Loucy (cell line): ENCODE measurements around the gene UPF1.

Experiments used
- H2AFZ ChIP-seq: fragments of 200-600 bp; sonication (generic); 2 replicates; pipeline ENCODE4 v1.6.0; 2016; ENCODE audit warnings: antibody characterized with exemption, mild to moderate bottlenecking, low read length, moderate library complexity
- H3F3A ChIP-seq: fragments of 200-600 bp; 2 replicates; pipeline ENCODE4 v1.6.0; 2016; ENCODE audit warnings: antibody characterized with exemption, low read depth, mild to moderate bottlenecking
- H3K27me3 ChIP-seq: fragments of 200-600 bp; sonication (generic); 2 replicates; pipeline ENCODE4 v1.6.1; 2014; ENCODE audit warnings: low read length, mild to moderate bottlenecking; ENCODE audit not compliant: insufficient read depth, poor library complexity, severe bottlenecking
- H3K36me3 ChIP-seq: fragments of 200-600 bp; sonication (generic); 2 replicates; pipeline ENCODE4 v1.6.1; 2016; ENCODE audit warnings: low read length; ENCODE audit not compliant: insufficient read depth
- H3K4me1 ChIP-seq: fragments of 200-600 bp; sonication (generic); 2 replicates; pipeline ENCODE4 v1.5.1; 2014; ENCODE audit warnings: low read length, mild to moderate bottlenecking; ENCODE audit not compliant: insufficient read depth, poor library complexity, severe bottlenecking
- H3K4me2 ChIP-seq: fragments of 200-600 bp; sonication (generic); 2 replicates; pipeline ENCODE4 v1.6.0; 2014; ENCODE audit warnings: antibody characterized with exemption, low read length, low read depth, mild to moderate bottlenecking; ENCODE audit not compliant: poor library complexity, severe bottlenecking
- H3K4me3 ChIP-seq: fragments of 200-600 bp; sonication (generic); 2 replicates; pipeline ENCODE4 v1.5.1; 2014; ENCODE audit warnings: low read length, mild to moderate bottlenecking, mixed read lengths; ENCODE audit not compliant: poor library complexity, severe bottlenecking
- H3K79me2 ChIP-seq: fragments of 200-600 bp; sonication (generic); 2 replicates; pipeline ENCODE4 v1.6.1; 2014; ENCODE audit warnings: low read length; ENCODE audit not compliant: insufficient read depth
- H3K9ac ChIP-seq: fragments of 200-600 bp; sonication (generic); 2 replicates; pipeline ENCODE4 v1.6.0; 2014; ENCODE audit warnings: mild to moderate bottlenecking, low read depth, low read length, moderate library complexity; ENCODE audit not compliant: poor library complexity, severe bottlenecking
- H3K9me2 ChIP-seq: fragments of 200-600 bp; sonication (generic); replicated peaks from 2 replicates; pipeline ENCODE4 v1.6.1; 2016; ENCODE audit warnings: low read depth, low read length, mixed read lengths
- H3K9me3 ChIP-seq: fragments of 200-600 bp; sonication (generic); 2 replicates; pipeline ENCODE4 v1.6.1; 2014; ENCODE audit warnings: mild to moderate bottlenecking, antibody characterized with exemption, low read length, low read depth; ENCODE audit not compliant: insufficient read depth
- H4K20me1 ChIP-seq: fragments of 200-600 bp; sonication (generic); 2 replicates; pipeline ENCODE4 v1.6.0; 2014; ENCODE audit warnings: antibody characterized with exemption, low read length, mild to moderate bottlenecking; ENCODE audit not compliant: insufficient read depth, poor library complexity, severe bottlenecking
- CTCF ChIP-seq: fragments of 200-600 bp; sonication (generic); conservative IDR thresholded peaks from 2 replicates; pipeline ENCODE4 v1.5.1; 2014; ENCODE audit warnings: mild to moderate bottlenecking, antibody characterized with exemption, low read length
- EZH2phosphoT487 ChIP-seq: fragments of 200-600 bp; IDR thresholded peaks from 2 replicates; pipeline ENCODE4 v1.6.1; 2018; ENCODE audit warnings: antibody characterized with exemption, mild to moderate bottlenecking, moderate library complexity, borderline replicate concordance

Gene UPF1

GRCh38 chr19:18898081-18898606 is 66.4 kb downstream of the UPF1 start:
- Histone ChIP-seq H3F3A (no peaks in the 10 kb centered on the region), H3K4me3 (no peak overlapping the region), H3K9ac (no peak overlapping the region), H3K4me2 (no peak overlapping the region), H3K9me2 (no peaks in the 10 kb centered on the region), H3K27me3 (no peaks in the 10 kb centered on the region), H3K4me1 (no peaks in the 10 kb centered on the region), H3K9me3 (no peaks in the 10 kb centered on the region), H3K79me2 (no peaks in the 10 kb centered on the region), H4K20me1 (no peaks in the 10 kb centered on the region), H3K36me3 (no peaks in the 10 kb centered on the region), H2AFZ (no peak overlapping the region)
- TF ChIP-seq CTCF (no peak), EZH2phosphoT487 (no peak)

GRCh38 chr19:18898607-18899408 is 67.0 kb downstream of the UPF1 start:
- Histone ChIP-seq H3K36me3 (no peaks in the 10 kb centered on the region), H3F3A (no peaks in the 10 kb centered on the region), H3K9me2 (no peaks in the 10 kb centered on the region), H3K27me3 (no peaks in the 10 kb centered on the region), H3K79me2 (no peaks in the 10 kb centered on the region), H3K4me3 (no peak overlapping the region), H3K4me1 (no peaks in the 10 kb centered on the region), H2AFZ (no peak overlapping the region), H3K9ac (no peak overlapping the region), H4K20me1 (no peaks in the 10 kb centered on the region), H3K9me3 (no peaks in the 10 kb centered on the region), H3K4me2 (no peak overlapping the region)
- no peak for TF ChIP-seq CTCF
- no peak for TF ChIP-seq EZH2phosphoT487

GRCh38 chr19:18899624-18900560 is 68.1 kb downstream of the UPF1 start:
- Histone ChIP-seq H3K9ac (no peak overlapping the region), H4K20me1 (no peaks in the 10 kb centered on the region)

More at GRCh38 chr19:18899624-18900560, 68.1 kb downstream of the UPF1 start:
- H3K79me2 ChIP-seq, result no peaks in the 10 kb centered on the region
- no peak overlapping the region for H2AFZ ChIP-seq
- H3K4me2 ChIP-seq, result no peak overlapping the region
- TF ChIP-seq EZH2phosphoT487, result no peak
- no peaks in the 10 kb centered on the region for H3K27me3 ChIP-seq
- no peaks in the 10 kb centered on the region for H3K36me3 ChIP-seq
- H3K9me2 ChIP-seq, result no peaks in the 10 kb centered on the region
- H3K4me3 ChIP-seq, result no peak overlapping the region
- no peaks in the 10 kb centered on the region for H3K4me1 ChIP-seq
- H3F3A ChIP-seq, result no peaks in the 10 kb centered on the region
- no peaks in the 10 kb centered on the region for H3K9me3 ChIP-seq
